Measurements from ENCODE around the gene MEGF10.
"Not testable (repeated sequence)": the region's sequence is repeated elsewhere in the genome, so short reads cannot be mapped to it uniquely, and the experiment has no call there.

MEGF10 gene

DNA sequence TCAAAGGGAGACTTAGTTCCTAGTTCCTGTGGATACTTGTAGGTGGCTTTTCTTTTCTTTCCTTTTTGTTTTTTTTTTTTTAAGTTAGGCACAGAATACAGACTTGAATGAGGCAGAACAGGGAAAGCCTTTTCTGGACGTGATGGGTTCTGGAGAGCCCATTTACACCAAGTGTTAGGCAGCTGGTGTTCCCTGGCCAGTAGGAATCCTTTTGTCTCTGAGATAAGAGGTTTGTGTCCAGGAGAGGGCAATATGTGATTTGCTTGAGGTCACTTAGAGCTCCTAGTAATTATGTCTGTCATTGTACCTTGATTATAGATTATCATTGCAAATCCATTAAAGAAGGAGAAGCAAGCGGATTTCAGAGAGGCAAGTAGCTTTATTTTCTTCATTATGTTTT lies 9.1 kb downstream of the MEGF10 start:
- Histone ChIP-seq H3K4me1 (ENCODE audit: control insufficient read depth, insufficient read depth, low read length) (peaks cover 21% of the 10 kb centered on the region), H3K27me3 (ENCODE audit: control insufficient read depth, insufficient read depth, low read length) (no peaks in the 10 kb centered on the region), H3K36me3 (ENCODE audit: insufficient read depth, low read length) (no peaks in the 10 kb centered on the region)

GRCh38 chr5:127302509-127302908 lies 11.9 kb downstream of the MEGF10 start:
- no peak overlapping the region for H3K4me2 ChIP-seq (ENCODE audit: low read length)
- H3K9ac ChIP-seq (ENCODE audit: low read depth, low read length): no peak overlapping the region
- H3K36me3 ChIP-seq (ENCODE audit: insufficient read depth, low read length): no peaks in the 10 kb centered on the region
- no peaks in the 10 kb centered on the region for H3K9me3 ChIP-seq (replicated peaks; ENCODE audit: low read length)
- H3K4me3 ChIP-seq (ENCODE audit: low read length): no peak overlapping the region
- H3K4me1 ChIP-seq (ENCODE audit: control insufficient read depth, insufficient read depth, low read length): peaks cover 10% of the 10 kb centered on the region
- H3K27me3 ChIP-seq (ENCODE audit: control insufficient read depth, insufficient read depth, low read length): no peaks in the 10 kb centered on the region

More for the DNA sequence above, 9.1 kb downstream of the MEGF10 start:
- Histone ChIP-seq H3K4me2 (ENCODE audit: low read length) (no peak overlapping the region), H3K4me3 (ENCODE audit: low read length) (no peak overlapping the region), H3K9me3 (replicated peaks; ENCODE audit: low read length) (no peaks in the 10 kb centered on the region), H3K9ac (ENCODE audit: low read depth, low read length) (no peak overlapping the region)

DNA sequence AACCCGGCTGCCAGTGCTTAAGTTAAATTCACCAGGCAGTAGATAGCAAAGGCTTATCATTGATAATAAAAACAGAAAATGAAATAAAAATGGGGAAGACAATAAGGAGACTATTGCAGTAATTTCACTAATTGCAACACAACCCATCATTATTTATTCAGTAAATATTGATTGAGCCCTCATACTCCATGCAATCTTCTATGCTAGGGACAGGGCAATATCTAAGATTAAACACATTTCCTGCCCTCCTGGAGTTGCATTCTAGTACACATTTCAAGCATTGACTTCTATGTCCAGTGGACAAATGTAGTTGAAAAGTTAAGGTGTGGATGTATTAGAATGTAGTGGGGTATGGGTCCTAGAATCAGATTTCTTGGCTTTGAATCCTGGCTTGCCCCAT lies 12.8 kb downstream of the MEGF10 start:
- Histone ChIP-seq H3K36me3 (ENCODE audit: insufficient read depth, low read length) (no peaks in the 10 kb centered on the region), H3K4me2 (ENCODE audit: low read length) (no peak overlapping the region)

GRCh38 chr5:127305493-127305892 lies 14.9 kb downstream of the MEGF10 start:
- Histone ChIP-seq H3K4me3 (ENCODE audit: low read length) (no peak overlapping the region), H3K4me2 (ENCODE audit: low read length) (no peak overlapping the region), H3K36me3 (ENCODE audit: insufficient read depth, low read length) (no peaks in the 10 kb centered on the region), H3K27me3 (ENCODE audit: control insufficient read depth, insufficient read depth, low read length) (no peaks in the 10 kb centered on the region), H3K9ac (ENCODE audit: low read depth, low read length) (no peak overlapping the region), H3K9me3 (replicated peaks; ENCODE audit: low read length) (no peaks in the 10 kb centered on the region), H3K4me1 (ENCODE audit: control insufficient read depth, insufficient read depth, low read length) (peaks cover 10% of the 10 kb centered on the region)

More for the DNA sequence above, 12.8 kb downstream of the MEGF10 start:
- Histone ChIP-seq H3K4me1 (ENCODE audit: control insufficient read depth, insufficient read depth, low read length) (peaks cover 10% of the 10 kb centered on the region), H3K9ac (ENCODE audit: low read depth, low read length) (no peak overlapping the region), H3K9me3 (replicated peaks; ENCODE audit: low read length) (no peaks in the 10 kb centered on the region), H3K4me3 (ENCODE audit: low read length) (no peak overlapping the region), H3K27me3 (ENCODE audit: control insufficient read depth, insufficient read depth, low read length) (no peaks in the 10 kb centered on the region)

DNA sequence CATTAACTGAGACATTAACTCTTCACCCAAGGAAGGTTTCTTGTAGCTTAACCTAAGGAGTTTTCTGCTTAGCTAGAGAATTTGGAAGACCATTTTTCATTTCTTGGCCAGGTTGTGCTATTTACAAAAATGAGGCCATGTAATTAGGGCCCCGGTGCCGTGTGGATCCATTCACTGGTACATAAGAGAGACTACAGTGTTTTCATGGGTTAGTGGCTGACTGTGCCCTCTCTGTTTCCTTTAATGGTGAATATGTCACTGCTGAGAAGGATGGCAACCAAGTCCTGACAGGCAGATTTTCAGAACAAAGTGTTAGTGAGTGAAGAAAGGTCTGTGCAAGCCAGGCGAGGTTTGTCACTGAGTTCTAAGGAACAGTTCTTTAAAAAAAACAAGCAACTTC lies 15.4 kb downstream of the MEGF10 start:
- Histone ChIP-seq H3K4me2 (ENCODE audit: low read length) (no peak overlapping the region), H3K9me3 (replicated peaks; ENCODE audit: low read length) (no peaks in the 10 kb centered on the region), H3K36me3 (ENCODE audit: insufficient read depth, low read length) (no peaks in the 10 kb centered on the region), H3K27me3 (ENCODE audit: control insufficient read depth, insufficient read depth, low read length) (no peaks in the 10 kb centered on the region), H3K4me1 (ENCODE audit: control insufficient read depth, insufficient read depth, low read length) (peaks cover 11% of the 10 kb centered on the region), H3K9ac (ENCODE audit: low read depth, low read length) (no peak overlapping the region), H3K4me3 (ENCODE audit: low read length) (no peak overlapping the region)

DNA sequence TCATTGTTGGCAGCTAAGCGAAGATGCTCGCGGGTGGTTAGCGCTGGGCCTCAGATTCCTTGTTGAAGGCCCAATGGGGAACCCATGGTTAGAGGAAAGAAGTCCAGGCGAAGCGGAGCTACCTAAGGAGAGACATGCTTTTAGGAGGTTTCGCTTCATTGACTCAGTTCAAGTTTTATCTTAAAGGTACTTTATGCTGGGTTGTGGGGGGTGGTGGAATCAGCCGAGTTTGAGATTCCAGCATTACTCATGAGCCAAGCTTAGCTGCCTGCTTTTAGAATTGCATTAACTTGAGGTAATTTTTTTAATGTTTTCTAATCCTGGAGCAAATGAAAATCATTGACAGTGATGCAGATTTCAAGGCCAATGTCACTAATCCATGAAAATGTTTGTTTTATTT lies 16.1 kb downstream of the MEGF10 start:
- Histone ChIP-seq H3K9ac (ENCODE audit: low read depth, low read length) (no peak overlapping the region), H3K4me3 (ENCODE audit: low read length) (no peak overlapping the region), H3K36me3 (ENCODE audit: insufficient read depth, low read length) (no peaks in the 10 kb centered on the region), H3K9me3 (replicated peaks; ENCODE audit: low read length) (no peaks in the 10 kb centered on the region), H3K4me2 (ENCODE audit: low read length) (peak overlapping the region; percentile 6), H3K27me3 (ENCODE audit: control insufficient read depth, insufficient read depth, low read length) (no peaks in the 10 kb centered on the region), H3K4me1 (ENCODE audit: control insufficient read depth, insufficient read depth, low read length) (peaks cover 17% of the 10 kb centered on the region)

- Histone ChIP-seq H3K4me2 (ENCODE audit: low read length) (no peak overlapping the region), H3K4me3 (ENCODE audit: low read length) (no peak overlapping the region), H3K9me3 (replicated peaks; ENCODE audit: low read length) (no peaks in the 10 kb centered on the region), H3K4me1 (ENCODE audit: control insufficient read depth, insufficient read depth, low read length) (peaks cover 22% of the 10 kb centered on the region), H3K27me3 (ENCODE audit: control insufficient read depth, insufficient read depth, low read length) (no peaks in the 10 kb centered on the region), H3K9ac (ENCODE audit: low read depth, low read length) (no peak overlapping the region), H3K36me3 (ENCODE audit: insufficient read depth, low read length) (no peaks in the 10 kb centered on the region)
These were observed 17.3 kb downstream of the MEGF10 start for GRCh38 chr5:127307868-127308267.

DNA sequence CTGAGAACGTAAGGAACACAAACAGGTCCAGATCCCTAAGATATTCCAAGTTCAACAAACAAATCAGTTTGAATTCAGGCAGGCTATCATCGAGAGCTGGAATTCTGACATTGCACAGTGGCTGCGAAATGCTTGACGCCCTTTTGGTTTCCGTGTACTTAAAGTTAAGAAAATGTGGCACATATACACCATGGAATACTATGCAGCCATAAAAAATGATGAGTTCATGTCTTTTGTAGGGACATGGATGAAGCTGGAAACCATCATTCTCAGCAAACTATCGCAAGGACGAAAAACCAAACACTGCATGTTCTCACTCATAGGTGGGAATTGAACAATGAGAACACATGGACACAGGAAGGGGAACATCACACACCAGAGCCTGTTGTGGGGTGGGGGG lies 17.7 kb downstream of the MEGF10 start:
- H3K9me3 ChIP-seq (replicated peaks; ENCODE audit: low read length); H3K4me2 ChIP-seq (ENCODE audit: low read length); H3K4me3 ChIP-seq (ENCODE audit: low read length); H3K36me3 ChIP-seq (ENCODE audit: insufficient read depth, low read length); H3K27me3 ChIP-seq (ENCODE audit: control insufficient read depth, insufficient read depth, low read length); H3K9ac ChIP-seq (ENCODE audit: low read depth, low read length): not testable (repeated sequence)
- peaks cover 22% of the 10 kb centered on the region for H3K4me1 ChIP-seq (ENCODE audit: control insufficient read depth, insufficient read depth, low read length)

DNA sequence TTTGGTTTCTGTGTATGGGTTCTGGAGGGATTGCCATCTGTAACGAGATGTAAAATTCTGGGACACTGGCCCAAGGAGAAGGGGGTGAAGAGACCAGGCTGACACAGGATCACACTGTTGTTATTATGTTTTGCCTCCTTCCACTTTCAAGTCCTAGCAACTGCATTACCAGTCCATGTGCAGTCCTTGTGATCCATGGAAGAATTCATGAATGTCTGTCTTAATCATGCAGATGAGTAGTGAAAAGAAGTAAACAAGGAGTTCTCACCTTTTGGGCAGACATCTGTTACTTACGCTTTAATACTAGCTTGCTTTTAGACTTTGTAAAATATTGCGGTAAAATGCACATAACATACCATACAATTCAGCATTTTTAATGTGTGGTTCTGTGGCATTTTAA lies 18.3 kb downstream of the MEGF10 start:
- Histone ChIP-seq H3K9me3 (replicated peaks; ENCODE audit: low read length) (no peaks in the 10 kb centered on the region), H3K4me1 (ENCODE audit: control insufficient read depth, insufficient read depth, low read length) (peaks cover 22% of the 10 kb centered on the region), H3K4me2 (ENCODE audit: low read length) (no peak overlapping the region), H3K27me3 (ENCODE audit: control insufficient read depth, insufficient read depth, low read length) (no peaks in the 10 kb centered on the region), H3K9ac (ENCODE audit: low read depth, low read length) (no peak overlapping the region), H3K4me3 (ENCODE audit: low read length) (no peak overlapping the region), H3K36me3 (ENCODE audit: insufficient read depth, low read length) (no peaks in the 10 kb centered on the region)

GRCh38 chr5:127311349-127311748 lies 20.8 kb downstream of the MEGF10 start:
- H3K4me2 ChIP-seq (ENCODE audit: low read length): peak overlapping the region; percentile 50
- H3K27me3 ChIP-seq (ENCODE audit: control insufficient read depth, insufficient read depth, low read length): no peaks in the 10 kb centered on the region
- H3K36me3 ChIP-seq (ENCODE audit: insufficient read depth, low read length): no peaks in the 10 kb centered on the region
- peak overlapping the region; percentile 43 for H3K9ac ChIP-seq (ENCODE audit: low read depth, low read length)
- no peaks in the 10 kb centered on the region for H3K9me3 ChIP-seq (replicated peaks; ENCODE audit: low read length)
- H3K4me3 ChIP-seq (ENCODE audit: low read length): no peak overlapping the region
- peaks cover 22% of the 10 kb centered on the region for H3K4me1 ChIP-seq (ENCODE audit: control insufficient read depth, insufficient read depth, low read length)

DNA sequence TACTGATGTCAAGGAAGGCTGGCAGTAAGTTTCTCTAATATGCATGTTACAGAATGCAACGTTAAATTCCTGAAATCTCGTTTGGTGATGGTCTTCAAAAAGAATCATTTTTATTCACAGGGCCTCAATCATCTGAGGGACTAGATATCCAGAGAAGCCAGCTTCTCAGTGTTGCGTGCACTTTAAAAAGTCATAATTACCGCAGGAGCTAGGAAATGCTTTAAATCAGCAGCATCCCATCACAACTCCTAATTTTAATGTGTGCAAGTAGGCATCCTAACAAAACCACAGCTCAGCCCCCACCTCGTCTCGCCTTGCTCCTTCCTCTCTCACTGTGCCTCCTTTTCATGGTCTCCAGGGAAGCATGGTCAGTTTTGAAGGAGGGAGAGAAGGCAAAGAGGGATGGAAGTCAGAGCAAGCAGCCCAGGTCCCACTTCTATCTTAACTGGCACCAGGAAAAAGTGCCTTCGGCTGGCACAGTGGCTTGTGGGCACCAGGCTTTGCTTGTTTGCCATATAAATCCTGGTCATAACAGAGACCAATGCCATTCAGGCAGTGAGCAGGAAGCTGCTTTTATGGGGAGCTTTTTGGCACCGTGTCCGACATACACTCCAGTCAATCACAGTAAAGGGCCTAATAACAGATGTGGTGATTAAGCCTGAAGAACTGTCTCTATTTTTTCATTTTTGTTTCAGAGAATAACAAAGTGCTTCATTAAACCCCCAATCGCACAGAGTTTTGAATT lies 21.4 kb downstream of the MEGF10 start:
- H3K4me1 ChIP-seq (ENCODE audit: control insufficient read depth, insufficient read depth, low read length): peaks cover 15% of the 10 kb centered on the region
- no peaks in the 10 kb centered on the region for H3K36me3 ChIP-seq (ENCODE audit: insufficient read depth, low read length)
- peak overlapping the region; percentile 43 for H3K9ac ChIP-seq (ENCODE audit: low read depth, low read length)
- peak overlapping the region; percentile 13 for H3K4me3 ChIP-seq (ENCODE audit: low read length)
- H3K9me3 ChIP-seq (replicated peaks; ENCODE audit: low read length): no peaks in the 10 kb centered on the region
- peak overlapping the region; percentile 50 for H3K4me2 ChIP-seq (ENCODE audit: low read length)
- H3K27me3 ChIP-seq (ENCODE audit: control insufficient read depth, insufficient read depth, low read length): no peaks in the 10 kb centered on the region

DNA sequence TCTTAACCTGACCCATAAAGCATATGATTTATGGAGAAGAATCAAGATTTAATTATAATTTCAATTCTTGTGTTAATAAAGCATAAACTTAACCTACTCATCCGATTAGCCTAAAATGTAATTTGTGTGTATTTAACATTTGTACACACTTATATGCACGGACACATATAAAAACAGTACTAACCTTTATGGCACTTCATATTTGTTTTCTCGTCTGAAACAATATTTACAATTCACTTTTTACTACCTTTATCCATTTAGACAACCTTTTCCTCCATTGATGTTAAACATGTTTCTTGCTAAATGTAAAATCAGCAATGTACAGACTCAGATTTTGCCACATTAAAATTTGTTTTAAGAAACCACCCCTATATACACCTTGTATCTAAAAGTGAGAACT lies 22.8 kb downstream of the MEGF10 start:
- no peak overlapping the region for H3K4me3 ChIP-seq (ENCODE audit: low read length)
- no peaks in the 10 kb centered on the region for H3K27me3 ChIP-seq (ENCODE audit: control insufficient read depth, insufficient read depth, low read length)
- H3K4me2 ChIP-seq (ENCODE audit: low read length): no peak overlapping the region
- H3K9me3 ChIP-seq (replicated peaks; ENCODE audit: low read length): no peaks in the 10 kb centered on the region
- H3K9ac ChIP-seq (ENCODE audit: low read depth, low read length): no peak overlapping the region
- H3K36me3 ChIP-seq (ENCODE audit: insufficient read depth, low read length): no peaks in the 10 kb centered on the region
- H3K4me1 ChIP-seq (ENCODE audit: control insufficient read depth, insufficient read depth, low read length): peaks cover 12% of the 10 kb centered on the region
